HCT116 (cell line): ENCODE measurements around the gene FMO5. TPM values are rescaled to one million over a fixed set of nuclear protein-coding genes. Genes with fewer than 3 reads are reported as not detected.
"Not testable (repeated sequence)": the region's sequence is repeated elsewhere in the genome, so short reads cannot be mapped to it uniquely, and the experiment has no call there.

Experiments used
- ATAC-seq: fragments of 200-7000 bp; cut with Tn5 transposase; 2 replicates; pipeline ENCODE4 v1.9.1; 2020; ENCODE audit warnings: mild to moderate bottlenecking, moderate library complexity
- BruUV-seq: library from RNA; stranded (reverse); fragments of 400-500 nt; replicated peaks from 2 replicates; lab custom pipeline; 2021; lab: Mats Ljungman, UMichigan
- CTCF ChIA-PET: fragments of 300-600 bp; sonication (Branson Sonifier 250); formaldehyde crosslinking; loops from one replicate; lab custom pipeline; 2021; ENCODE audit warnings: antibody characterized with exemption; lab: Charles Lee
- POLR2A ChIA-PET: fragments of 300-600, 350-600 bp; sonication (Branson Sonifier 250); formaldehyde crosslinking; loops from one replicate; lab custom pipeline; 2021; ENCODE audit warnings: antibody characterized with exemption; lab: Charles Lee
- RAD21 ChIA-PET, 2 experiments: fragments of 300-600 bp; sonication (Branson Sonifier 250); formaldehyde crosslinking; loops; one replicate each; lab custom pipeline; 2023; ENCODE audit warnings: low total read pairs in 2 of 2; ENCODE audit not compliant: uncharacterized antibody in 2 of 2, unreplicated experiment in 2 of 2, low non-redundant PET in 1 of 2; lab: Charles Lee
- DNase-seq: peaks from one replicate; pipeline ENCODE4 v3.0.0-alpha.2; 2010; ENCODE audit warnings: low read depth, low spot score
- H2AFZ ChIP-seq: fragments of 200-600 bp; shearing (Covaris generic), sonication (generic); 2 replicates; pipeline ENCODE4 v1.6.1; 2017; ENCODE audit warnings: low read depth, mixed run types, mixed read lengths, antibody characterized with exemption, low read length; ENCODE audit not compliant: poor library complexity, severe bottlenecking
- H3K27ac ChIP-seq: 2 replicates; pipeline ENCODE4 v1.5.1; 2012; ENCODE audit warnings: low read depth, low read length
- H3K27me3 ChIP-seq: fragments of 200-600 bp; sonication (generic); 2 replicates; pipeline ENCODE4 v1.6.1; 2016; ENCODE audit warnings: mixed run types, low read length, mixed read lengths; ENCODE audit not compliant: insufficient read depth
- H3K36me3 ChIP-seq, 2 experiments: fragments of 200-500 bp in 1 of 2; fragments of 200-600 bp in 1 of 2; sonication (Bioruptor generic) in 1 of 2; sonication (generic) in 1 of 2; 2 replicates each; pipeline versions ENCODE4 v1.5.1 to v1.6.1; 2014 to 2016; ENCODE audit warnings: low read length in 2 of 2, inconsistent platforms in 1 of 2, mixed read lengths in 1 of 2, mixed run types in 1 of 2; ENCODE audit not compliant: insufficient read depth in 2 of 2, control insufficient read depth in 1 of 2
- H3K4me1 ChIP-seq, 2 experiments: fragments of 200-600 bp in 1 of 2; sonication (generic) in 1 of 2; 2 replicates each; pipeline versions ENCODE4 v1.5.1 to v1.6.1; 2012 to 2017; ENCODE audit warnings: low read length in 2 of 2, inconsistent platforms in 1 of 2, mild to moderate bottlenecking in 1 of 2, mixed read lengths in 1 of 2, mixed run types in 1 of 2, moderate library complexity in 1 of 2; ENCODE audit not compliant: insufficient read depth in 2 of 2, control insufficient read depth in 1 of 2
- H3K4me2 ChIP-seq: fragments of 200-600 bp; sonication (generic); 2 replicates; pipeline ENCODE4 v1.6.1; 2017; ENCODE audit warnings: mixed run types, low read length, mixed read lengths
- H3K4me3 ChIP-seq, 2 experiments: fragments of 200-600 bp in 1 of 2; sonication (generic) in 1 of 2; replicated peaks in 1 of 2; 2 replicates each; pipeline ENCODE4 v1.5.1; 2011 to 2016; ENCODE audit warnings: low read length in 2 of 2, control low read depth in 1 of 2, low read depth in 1 of 2, mild to moderate bottlenecking in 1 of 2, mixed read lengths in 1 of 2, mixed run types in 1 of 2
- H3K79me2 ChIP-seq: fragments of 200-600 bp; sonication (generic); 2 replicates; pipeline ENCODE4 v1.6.1; 2017; ENCODE audit warnings: mild to moderate bottlenecking, mixed run types, low read length, moderate library complexity, mixed read lengths; ENCODE audit not compliant: insufficient read depth
- H3K9ac ChIP-seq: fragments of 200-600 bp; sonication (generic); 2 replicates; pipeline ENCODE4 v1.6.1; 2016; ENCODE audit warnings: low read length, mixed read lengths
- H3K9me2 ChIP-seq: fragments of 200-600 bp; sonication (generic), shearing (Covaris generic); 2 replicates; pipeline ENCODE4 v1.6.1; 2017; ENCODE audit warnings: mixed run types, mild to moderate bottlenecking, moderate library complexity; ENCODE audit not compliant: insufficient read depth
- H3K9me3 ChIP-seq, 2 experiments: fragments of 200-500 bp in 1 of 2; fragments of 200-600 bp in 1 of 2; sonication (Bioruptor generic) in 1 of 2; sonication (generic) in 1 of 2; 2 replicates each; pipeline ENCODE4 v1.6.1; 2014 to 2017; ENCODE audit warnings: low read length in 2 of 2, mixed read lengths in 2 of 2, inconsistent platforms in 1 of 2, low read depth in 1 of 2, mild to moderate bottlenecking in 1 of 2, mixed run types in 1 of 2, moderate library complexity in 1 of 2; ENCODE audit not compliant: control insufficient read depth in 1 of 2, insufficient read depth in 1 of 2
- H4K20me1 ChIP-seq: fragments of 200-600 bp; sonication (generic), shearing (Covaris generic); 2 replicates; pipeline ENCODE4 v1.6.1; 2017; ENCODE audit warnings: mixed run types, mild to moderate bottlenecking, moderate library complexity; ENCODE audit not compliant: insufficient read depth
- ELF1 ChIP-seq: IDR thresholded peaks from 2 replicates; pipeline ENCODE4 v1.6.1; 2012; ENCODE audit warnings: low read depth, borderline replicate concordance
- EZH2phosphoT487 ChIP-seq: fragments of 200-600 bp; IDR thresholded peaks from 2 replicates; pipeline ENCODE4 v1.6.1; 2018; ENCODE audit warnings: antibody characterized with exemption, borderline replicate concordance
- FOSL1 ChIP-seq: IDR thresholded peaks from 2 replicates; pipeline ENCODE4 v1.6.1; 2012; ENCODE audit warnings: low read depth
- POLR2AphosphoS5 ChIP-seq: IDR thresholded peaks from 2 replicates; pipeline ENCODE4 v1.6.1; 2011; ENCODE audit warnings: mild to moderate bottlenecking, low read depth, low read length, moderate library complexity
- REST ChIP-seq: IDR thresholded peaks from 2 replicates; pipeline ENCODE4 v1.6.1; 2012; ENCODE audit warnings: low read depth
- ZFX ChIP-seq: fragments of 450-650 bp; IDR thresholded peaks from 2 replicates; pipeline ENCODE4 v1.6.1; 2017
- intact Hi-C: fragments of 100-400 bp; cut with micrococcal nuclease; formaldehyde crosslinking; loops from 2 replicates; pipeline ENCODE4 v1.10.0; 2022
- total RNA-seq: library from RNA; stranded (reverse); gene quantifications from one replicate; pipeline ENCODE4 v1.2.1, GENCODE V29; 2021; ENCODE audit not compliant: unreplicated experiment
- TF ChIP-seq, protein P1 (sequence below): IDR thresholded peaks from 2 replicates; pipeline ENCODE4 v1.6.1; 2011; ENCODE audit warnings: mild to moderate bottlenecking, low read length, moderate library complexity; ENCODE audit not compliant: insufficient replicate concordance; ENCODE audit errors: extremely low read depth

FMO5 gene
- total RNA-seq, 1 experiment from 2014 or later, result 0.27 TPM

GRCh38 chr1:147231032-147231431, 5.9 kb upstream of the FMO5 start:
- H3K79me2 ChIP-seq, RAD21 ChIA-PET, H3K27ac ChIP-seq, POLR2A ChIA-PET, H3K27me3 ChIP-seq, H3K4me1 ChIP-seq, H3K4me2 ChIP-seq, DNase-seq, H3K4me3 ChIP-seq, H3K36me3 ChIP-seq, H4K20me1 ChIP-seq, H2AFZ ChIP-seq, H3K9ac ChIP-seq, BruUV-seq, H3K9me3 ChIP-seq, H3K9me2 ChIP-seq, ATAC-seq, intact Hi-C loops, CTCF ChIA-PET: not testable (repeated sequence)

- Histone ChIP-seq H3K36me3 (no peaks in the 10 kb centered on the region), H3K4me1 (no peaks in the 10 kb centered on the region), H3K9me2 (no peaks in the 10 kb centered on the region), H3K4me2 (no peak overlapping the region), H3K27ac (no peak overlapping the region), H4K20me1 (no peaks in the 10 kb centered on the region), H3K4me3 (no peak overlapping the region), H3K9ac (no peak overlapping the region), H3K79me2 (no peaks in the 10 kb centered on the region)
- ChIA-PET CTCF (no interaction called here), POLR2A (no interaction called here), RAD21 (no interaction called here)
- DNase-seq (no peak), ATAC-seq (no peak)
- BruUV-seq, result no TSS peak
- TF ChIP-seq, protein P1, sequence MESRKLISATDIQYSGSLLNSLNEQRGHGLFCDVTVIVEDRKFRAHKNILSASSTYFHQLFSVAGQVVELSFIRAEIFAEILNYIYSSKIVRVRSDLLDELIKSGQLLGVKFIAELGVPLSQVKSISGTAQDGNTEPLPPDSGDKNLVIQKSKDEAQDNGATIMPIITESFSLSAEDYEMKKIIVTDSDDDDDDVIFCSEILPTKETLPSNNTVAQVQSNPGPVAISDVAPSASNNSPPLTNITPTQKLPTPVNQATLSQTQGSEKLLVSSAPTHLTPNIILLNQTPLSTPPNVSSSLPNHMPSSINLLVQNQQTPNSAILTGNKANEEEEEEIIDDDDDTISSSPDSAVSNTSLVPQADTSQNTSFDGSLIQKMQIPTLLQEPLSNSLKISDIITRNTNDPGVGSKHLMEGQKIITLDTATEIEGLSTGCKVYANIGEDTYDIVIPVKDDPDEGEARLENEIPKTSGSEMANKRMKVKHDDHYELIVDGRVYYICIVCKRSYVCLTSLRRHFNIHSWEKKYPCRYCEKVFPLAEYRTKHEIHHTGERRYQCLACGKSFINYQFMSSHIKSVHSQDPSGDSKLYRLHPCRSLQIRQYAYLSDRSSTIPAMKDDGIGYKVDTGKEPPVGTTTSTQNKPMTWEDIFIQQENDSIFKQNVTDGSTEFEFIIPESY, result no peak
- no peak for TF ChIP-seq EZH2phosphoT487
- TF ChIP-seq FOSL1, result no peak
- TF ChIP-seq REST, result no peak
- no peak for TF ChIP-seq ZFX
- TF ChIP-seq ELF1, result no peak
- no peak for TF ChIP-seq POLR2AphosphoS5
- TF ChIP-seq, all 23 proteins: peak for 0
- Histone ChIP-seq H3K9me3 (no peaks in the 10 kb centered on the region), H2AFZ (no peak overlapping the region), H3K27me3 (no peaks in the 10 kb centered on the region)
- intact Hi-C loops, result no loop called here
Measured at GRCh38 chr1:147223740-147224615, 1.2 kb downstream of the FMO5 start.
